ENCODE measurements around the gene HIGD1B.

- TF ChIP-seq CTCF (IDR thresholded peaks at IDR 0.05 in 4 of 5, conservative IDR thresholded peaks at IDR 0.05 in 1 of 5) (peak in 4 of 5 experiments; percentile 8 to 40 (median 28)), POLR2A (IDR thresholded peaks at IDR 0.05) (no peak)
Observed at GRCh38 chr17:44878627-44879221, 31.0 kb downstream of the HIGD1B start.
